ENCODE data around the gene CA6. TPM values are rescaled to one million over a fixed set of nuclear protein-coding genes. Genes with fewer than 3 reads are reported as not detected.

Gene CA6
- total and polyA plus RNA-seq, 12 donors: 0.20 TPM; not detected in 11

- no peaks in the 10 kb centered on the region for H3K36me3 ChIP-seq
- 77 to 92% methylated on average over 6 of the region's 6 CpGs for WGBS, 2 donors
- no peak overlapping the region for H3K4me3 ChIP-seq
- no peak overlapping the region for H3K27ac ChIP-seq
- no peaks in the 10 kb centered on the region for H3K9me3 ChIP-seq
- DNase-seq (no peak), ATAC-seq (no peak)
- no peaks in the 10 kb centered on the region for H3K27me3 ChIP-seq
- peaks cover 0 to 10% (median 0%) of the 10 kb centered on the region in 9 donors for H3K4me1 ChIP-seq
- intact Hi-C loops (cut with DNase I): no loop called here
- no peak for TF ChIP-seq CTCF (IDR thresholded peaks at IDR 0.05)
Observed at GRCh38 chr1:8951231-8951630, 5.6 kb downstream of the CA6 start.

GRCh38 chr1:8955406-8955805 lies 9.7 kb downstream of the CA6 start:
- Histone ChIP-seq H3K4me3 (no peak overlapping the region), H3K27ac (no peak overlapping the region), H3K27me3 (no peaks in the 10 kb centered on the region), H3K36me3 (no peaks in the 10 kb centered on the region), H3K9me3 (peaks cover 0 to 6% (median 0%) of the 10 kb centered on the region in 11 donors), H3K4me1 (no peaks in the 10 kb centered on the region)
- 83 to 86% methylated on average over 11 of the region's 11 CpGs for WGBS, 2 donors
- DNase-seq: no peak
- ATAC-seq: no peak
- no peak for TF ChIP-seq CTCF (IDR thresholded peaks at IDR 0.05)
- intact Hi-C loops (cut with DNase I): loop anchor here in 1 of 10 donors (5.0 kb wide), 1 partner anchor 33 kb away; no protein-coding TSS in a partner anchor

GRCh38 chr1:8956461-8957349 lies 11.0 kb downstream of the CA6 start:
- 89 to 92% methylated on average over 17 of the region's 17 CpGs for WGBS, 2 donors
- Histone ChIP-seq H3K27ac (no peak overlapping the region), H3K4me1 (no peaks in the 10 kb centered on the region), H3K36me3 (no peaks in the 10 kb centered on the region), H3K27me3 (no peaks in the 10 kb centered on the region), H3K9me3 (peaks cover 0 to 14% (median 0%) of the 10 kb centered on the region in 11 donors), H3K4me3 (no peak overlapping the region)
- DNase-seq: no peak
- intact Hi-C loops (cut with DNase I): loop anchor here in 1 of 10 donors (5.0 kb wide), 1 partner anchor 34 kb away; no protein-coding TSS in a partner anchor
- ATAC-seq: no peak
- no peak for TF ChIP-seq CTCF (IDR thresholded peaks at IDR 0.05)

GRCh38 chr1:8962812-8963530 lies 17.3 kb downstream of the CA6 start:
- 34 to 41% methylated on average over 13 of the region's 13 CpGs for WGBS, 2 donors
- peak in 3 of 8 donors; percentile 34 to 62 (median 50) for ATAC-seq

More at GRCh38 chr1:8962812-8963530, 17.3 kb downstream of the CA6 start:
- H3K36me3 ChIP-seq: no peaks in the 10 kb centered on the region
- H3K9me3 ChIP-seq: peaks cover 0 to 14% (median 0%) of the 10 kb centered on the region in 11 donors
- H3K27me3 ChIP-seq: no peaks in the 10 kb centered on the region
- H3K27ac ChIP-seq: no peak overlapping the region
- intact Hi-C loops (cut with DNase I): no loop called here
- TF ChIP-seq CTCF (IDR thresholded peaks at IDR 0.05): peak in 7 of 9 donors; percentile 19 to 58 (median 31)
- no peak overlapping the region for H3K4me3 ChIP-seq
- DNase-seq: no peak
- H3K4me1 ChIP-seq: peaks cover 0 to 10% (median 0%) of the 10 kb centered on the region in 9 donors
